ENCODE results near the gene EML6. TPM values are rescaled to one million over a fixed set of nuclear protein-coding genes. Genes with fewer than 3 reads are reported as not detected.

Gene EML6
- total RNA-seq, 1 experiment from 2014 or later: 6.6 TPM

- intact Hi-C loops (cut with micrococcal nuclease): no loop called here
- H3K27ac ChIP-seq (ENCODE audit: low read depth, low read length): no peak overlapping the region
- H3K27me3 ChIP-seq (ENCODE audit: insufficient read depth, low read length): no peaks in the 10 kb centered on the region
- H3K4me1 ChIP-seq (ENCODE audit: control insufficient read depth in 1 of 2, insufficient read depth in 2 of 2, low read length in 2 of 2): no peaks in the 10 kb centered on the region
- H3K4me3 ChIP-seq (replicated peaks in 1 of 2; ENCODE audit: low read depth in 1 of 2, low read length in 2 of 2): no peak overlapping the region
- DNase-seq (ENCODE audit: low read depth, low spot score) (no peak), ATAC-seq (no peak)
- no peak overlapping the region for H2AFZ ChIP-seq (ENCODE audit: low read depth, low read length, poor library complexity, severe bottlenecking)
- RAD21 ChIA-PET (ENCODE audit: low non-redundant PET in 1 of 2, low total read pairs in 2 of 2, uncharacterized antibody in 2 of 2, unreplicated experiment in 2 of 2): no interaction called here
- no peaks in the 10 kb centered on the region for H4K20me1 ChIP-seq (ENCODE audit: insufficient read depth)
- H3K4me2 ChIP-seq (ENCODE audit: low read length): no peak overlapping the region
- no peak overlapping the region for H3K9ac ChIP-seq (ENCODE audit: low read length)
- no peaks in the 10 kb centered on the region for H3K9me2 ChIP-seq (ENCODE audit: insufficient read depth)
- no peaks in the 10 kb centered on the region for H3K79me2 ChIP-seq (ENCODE audit: insufficient read depth, low read length)
- POLR2A ChIA-PET: no interaction called here
- H3K9me3 ChIP-seq (ENCODE audit: control insufficient read depth in 1 of 2, insufficient read depth in 1 of 2, low read depth in 1 of 2, low read length in 2 of 2): no peaks in the 10 kb centered on the region; a peak in 1 of 4 replicates
- H3K36me3 ChIP-seq (ENCODE audit: control insufficient read depth in 1 of 2, insufficient read depth in 2 of 2, low read length in 2 of 2): no peaks in the 10 kb centered on the region
- CTCF ChIA-PET: no interaction called here
- no TSS peak for BruUV-seq (replicated peaks)
- no peak for TF ChIP-seq ELF1 (IDR thresholded peaks at IDR 0.05; ENCODE audit: borderline replicate concordance, low read depth)
- TF ChIP-seq ATF3 (IDR thresholded peaks at IDR 0.05): no peak
- no peak for TF ChIP-seq REST (IDR thresholded peaks at IDR 0.05; ENCODE audit: low read depth)
- TF ChIP-seq TCF7L2 (IDR thresholded peaks at IDR 0.05; ENCODE audit: borderline replicate concordance, extremely low read depth, insufficient read depth, insufficient read length): no peak
- no peak for TF ChIP-seq POLR2A (IDR thresholded peaks at IDR 0.05; ENCODE audit: borderline replicate concordance, extremely low read depth, insufficient read depth, insufficient read length)
- TF ChIP-seq RAD21 (IDR thresholded peaks at IDR 0.05; ENCODE audit: low read depth): no peak
- no peak for TF ChIP-seq JUND (IDR thresholded peaks at IDR 0.05)
- no peak for TF ChIP-seq EGR1 (IDR thresholded peaks at IDR 0.05; ENCODE audit: low read depth)
- no peak for TF ChIP-seq SIN3A (IDR thresholded peaks at IDR 0.05; ENCODE audit: low read depth)
- no peak for TF ChIP-seq EZH2phosphoT487 (IDR thresholded peaks at IDR 0.05; ENCODE audit: borderline replicate concordance)
- no peak for TF ChIP-seq ZNF274 (IDR thresholded peaks at IDR 0.05; ENCODE audit: low read depth, low read length)
- TF ChIP-seq ZBTB33 (IDR thresholded peaks at IDR 0.05; ENCODE audit: extremely low read depth, insufficient replicate concordance, low read length): no peak
- TF ChIP-seq ZFX (IDR thresholded peaks at IDR 0.05): no peak
- TF ChIP-seq CBX3 (IDR thresholded peaks at IDR 0.05; ENCODE audit: low read depth): no peak
- no peak for TF ChIP-seq FOSL1 (IDR thresholded peaks at IDR 0.05; ENCODE audit: low read depth)
- TF ChIP-seq EZH2 (IDR thresholded peaks at IDR 0.05): no peak
- no peak for TF ChIP-seq CEBPB (IDR thresholded peaks at IDR 0.05; ENCODE audit: low read depth)
- TF ChIP-seq YY1 (IDR thresholded peaks at IDR 0.05; ENCODE audit: extremely low read depth, insufficient replicate concordance, low read depth, low read length): no peak
- no peak for TF ChIP-seq SRF (IDR thresholded peaks at IDR 0.05; ENCODE audit: low read depth)
- no peak for TF ChIP-seq POLR2AphosphoS5 (IDR thresholded peaks at IDR 0.05; ENCODE audit: low read depth, low read length)
Measured at GRCh38 chr2:54699665-54700064, 23.8 kb upstream of the EML6 start.

All from HCT116 (cell line).